Spleen (tissue), 11 donors: Measurements from ENCODE around the gene NR2F6. TPM values are rescaled to one million over a fixed set of nuclear protein-coding genes. Genes with fewer than 3 reads are reported as not detected.

Experiments
- DNase-seq: peaks from one replicate; pipeline ENCODE4 v3.0.0-alpha.2; 2020
- H3K27ac ChIP-seq, 8 donors: fragments of 200-600 bp; sonication (generic) in 7 of 8; 1 replicate in 4 of 8; 2 replicates in 4 of 8; pipeline versions ENCODE4 v1.5.0 to v1.8.0; 2016 to 2021; ENCODE audit warnings: inconsistent platforms in 4 of 8, mild to moderate bottlenecking in 4 of 8, moderate library complexity in 1 of 8
- H3K27me3 ChIP-seq, 7 donors: fragments of 200-600 bp; sonication (generic) in 6 of 7; replicated peaks in 1 of 7; 1 replicate in 4 of 7; 2 replicates in 3 of 7; pipeline versions ENCODE4 v1.5.0 to v1.8.0; 2016 to 2021; ENCODE audit warnings: inconsistent platforms in 3 of 7, mild to moderate bottlenecking in 1 of 7
- H3K36me3 ChIP-seq, 6 donors: fragments of 200-600 bp; sonication (generic) in 5 of 6; 1 replicate in 4 of 6; 2 replicates in 2 of 6; pipeline versions ENCODE4 v1.5.0 to v1.8.0; 2016 to 2021; ENCODE audit warnings: inconsistent platforms in 2 of 6
- H3K4me1 ChIP-seq, 6 donors: fragments of 200-600 bp; sonication (generic) in 5 of 6; 1 replicate in 3 of 6; 2 replicates in 3 of 6; pipeline versions ENCODE4 v1.5.0 to v1.8.0; 2016 to 2021; ENCODE audit warnings: inconsistent platforms in 3 of 6
- H3K4me3 ChIP-seq, 8 donors: fragments of 200-600 bp; sonication (generic) in 7 of 8; 1 replicate in 4 of 8; 2 replicates in 4 of 8; pipeline versions ENCODE4 v1.5.0 to v1.8.0; 2016 to 2021; ENCODE audit warnings: inconsistent platforms in 4 of 8, mild to moderate bottlenecking in 4 of 8, moderate library complexity in 2 of 8
- H3K9me3 ChIP-seq, 8 donors: fragments of 200-600 bp; sonication (generic) in 7 of 8; 1 replicate in 4 of 8; 2 replicates in 4 of 8; pipeline versions ENCODE4 v1.5.0 to v1.8.0; 2016 to 2021; ENCODE audit warnings: inconsistent platforms in 4 of 8
- CTCF ChIP-seq, 11 experiments: fragments of 200-600 bp in 7 of 11; fragments of 450-650 bp in 4 of 11; sonication (generic) in 4 of 11; IDR thresholded peaks in 8 of 11; conservative IDR thresholded peaks in 3 of 11; 1 replicate in 7 of 11; 2 replicates in 4 of 11; pipeline versions ENCODE4 v1.4.0 to v1.8.0; 2016 to 2021; ENCODE audit warnings: antibody characterized with exemption in 11 of 11, inconsistent platforms in 4 of 11, mild to moderate bottlenecking in 1 of 11
- POLR2A ChIP-seq, 3 donors: fragments of 450-650 bp; IDR thresholded peaks; one replicate each; pipeline ENCODE4 v1.5.1; 2017; ENCODE audit warnings: antibody characterized with exemption in 3 of 3, mild to moderate bottlenecking in 1 of 3
- POLR2AphosphoS5 ChIP-seq, 3 donors: sonication (generic); formaldehyde crosslinking; IDR thresholded peaks; one replicate each; pipeline ENCODE4 v1.5.1; 2017; ENCODE audit warnings: antibody characterized with exemption in 3 of 3
- WGBS, 5 donors: extraction: QIAGEN DNeasy Blood & Tissue Kit in 3 of 5; methylation state at CpG; one replicate each; pipeline versions ENCODE4 v1.1.5 to v1.1.7; 2013 to 2018; 5-methylcytosine and 5-hydroxymethylcytosine counted together
- intact Hi-C: fragments of 100-400 bp; cut with DNase I; formaldehyde crosslinking; loops from one replicate; pipeline ENCODE4 v1.15.0; 2023; ENCODE audit warnings: low total_unique reads
- polyA plus RNA-seq, 3 donors: library from polyadenylated mRNA; stranded (reverse); fragments of 200-250 nt; gene quantifications; one replicate each; pipeline ENCODE4 v1.2.1, GENCODE V29; 2013
- total RNA-seq, 7 donors: library from RNA; depleted of rRNA in 3 of 7; stranded (reverse); fragments of >200 nt in 3 of 7; fragmentation: NEBNext Ultra II Directional in 4 of 7; extraction: Animal tissue kit (Norgen Biotek cat#: 25700) in 4 of 7; gene quantifications; one replicate each; pipeline versions ENCODE4 v1.1.0 to v1.2.1, GENCODE V29; 2016 to 2021
- donor health status: healthy with polysubstance abuse.
- donor health status: DM: no; HTN: no; CAD: no; lungs with moderate emphysema.
- donor health status: DM: no; HTN: no; CAD: no.
- donor health status: Bipolar disorder and iron deficiency.
- donor health status: healthy.
- donor health status: DM: no; HTN: no; CAD: no.
- donor health status: DM: yes; HTN: yes; CAD: no.

Gene NR2F6
- total and polyA plus RNA-seq, 10 donors, result 6.6 to 15.0 (median 13.0) TPM

GRCh38 chr19:17205237-17206140 lies 40.2 kb downstream of the NR2F6 start:
- TF ChIP-seq POLR2AphosphoS5 (IDR thresholded peaks at IDR 0.05) (peak; percentile 46 to 65 (median 48)), CTCF (IDR thresholded peaks at IDR 0.05 in 8 of 11, conservative IDR thresholded peaks at IDR 0.05 in 3 of 11) (peak; percentile 28 to 73 (median 65)), POLR2A (IDR thresholded peaks at IDR 0.05) (no peak)
- Histone ChIP-seq H3K9me3 (no peaks in the 10 kb centered on the region), H3K4me1 (peaks cover 0 to 5% (median 2%) of the 10 kb centered on the region in 6 donors), H3K36me3 (peaks cover 2 to 100% (median 92%) of the 10 kb centered on the region in 6 donors), H3K27ac (no peak overlapping the region), H3K27me3 (no peaks in the 10 kb centered on the region), H3K4me3 (no peak overlapping the region)
- WGBS, 5 donors, result 63 to 92% (median 87%) methylated on average over 8 to 27 of the region's 27 CpGs
- DNase-seq, result peak; percentile 88
- intact Hi-C loops, result no loop called here

GRCh38 chr19:17202713-17203112 lies 43.0 kb downstream of the NR2F6 start:
- DNase-seq, result peak; percentile 66
- intact Hi-C loops, result no loop called here
- TF ChIP-seq CTCF (IDR thresholded peaks at IDR 0.05 in 8 of 11, conservative IDR thresholded peaks at IDR 0.05 in 3 of 11) (no peak), POLR2AphosphoS5 (IDR thresholded peaks at IDR 0.05) (peak in 1 of 3 donors; percentile 7), POLR2A (IDR thresholded peaks at IDR 0.05) (no peak)
- H3K4me3 ChIP-seq, result no peak overlapping the region
- peaks cover 2 to 100% (median 95%) of the 10 kb centered on the region in 6 donors for H3K36me3 ChIP-seq
- no peaks in the 10 kb centered on the region for H3K27me3 ChIP-seq
- H3K27ac ChIP-seq, result no peak overlapping the region
- H3K9me3 ChIP-seq, result no peaks in the 10 kb centered on the region
- H3K4me1 ChIP-seq, result no peaks in the 10 kb centered on the region
- WGBS, 5 donors, result 88 to 97% (median 94%) methylated on average over 16 to 17 of the region's 17 CpGs

DNA sequence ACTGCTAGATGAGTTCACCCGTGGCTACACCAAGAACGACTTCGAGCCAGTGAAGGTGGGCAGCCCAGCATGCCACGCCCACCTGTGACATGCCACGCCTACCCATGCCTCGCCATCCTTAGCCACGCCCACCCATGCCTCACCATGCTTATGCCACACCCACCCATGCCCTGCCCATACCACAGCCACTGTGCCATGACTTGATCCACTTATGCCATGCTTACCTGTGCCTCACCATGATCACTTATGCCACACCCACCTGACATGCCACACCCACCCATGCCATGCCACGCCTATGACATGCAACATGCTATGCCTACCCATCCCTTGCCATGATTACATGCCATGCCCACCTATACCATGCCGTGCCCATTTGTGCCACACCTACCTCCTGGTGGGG lies 43.5 kb downstream of the NR2F6 start:
- no peaks in the 10 kb centered on the region for H3K9me3 ChIP-seq
- intact Hi-C loops, result no loop called here
- no peak overlapping the region for H3K4me3 ChIP-seq
- peak; percentile 56 for DNase-seq
- no peaks in the 10 kb centered on the region for H3K27me3 ChIP-seq
- H3K36me3 ChIP-seq, result peaks cover 2 to 100% (median 98%) of the 10 kb centered on the region in 6 donors
- no peaks in the 10 kb centered on the region for H3K4me1 ChIP-seq
- no peak overlapping the region for H3K27ac ChIP-seq
- TF ChIP-seq CTCF (IDR thresholded peaks at IDR 0.05 in 8 of 11, conservative IDR thresholded peaks at IDR 0.05 in 3 of 11) (no peak), POLR2AphosphoS5 (IDR thresholded peaks at IDR 0.05) (no peak), POLR2A (IDR thresholded peaks at IDR 0.05) (no peak)
- 85 to 90% (median 87%) methylated on average over 8 to 9 of the region's 9 CpGs for WGBS, 5 donors

DNA sequence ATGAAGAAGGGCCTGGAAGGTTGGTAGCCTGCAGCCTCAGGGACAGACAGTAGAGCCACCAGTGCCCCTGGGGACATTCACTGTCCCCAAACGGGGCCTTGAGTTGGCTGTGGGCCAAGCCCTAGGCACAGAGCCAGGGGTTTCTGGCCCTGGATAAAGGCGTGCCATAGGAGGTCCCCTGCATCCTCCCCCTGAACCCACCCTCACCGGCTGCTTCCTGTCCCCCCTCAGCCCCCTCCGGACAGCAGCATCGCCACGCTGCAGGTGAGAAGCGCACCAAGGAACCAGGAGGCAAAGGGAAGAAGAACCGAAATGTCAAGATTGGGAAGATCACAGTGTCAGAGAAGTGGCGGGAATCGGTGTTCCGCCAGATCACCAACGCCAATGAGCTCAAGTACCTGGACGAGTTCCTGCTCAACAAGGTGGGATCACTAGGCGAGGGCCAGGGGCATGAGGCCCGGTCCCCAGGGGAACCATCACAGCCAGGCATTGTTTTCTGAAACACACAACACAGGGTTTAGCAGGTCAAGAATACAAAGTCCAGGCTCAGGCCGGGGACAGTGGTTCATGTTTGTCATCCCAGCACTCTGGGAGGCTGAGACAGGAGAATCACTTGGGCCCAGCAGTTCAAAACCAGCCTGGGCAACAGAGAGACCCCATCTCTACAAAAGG lies 45.2 kb downstream of the NR2F6 start:
- no peaks in the 10 kb centered on the region for H3K4me1 ChIP-seq
- no peaks in the 10 kb centered on the region for H3K27me3 ChIP-seq
- no peak overlapping the region for H3K27ac ChIP-seq
- intact Hi-C loops, result no loop called here
- WGBS, 5 donors, result 79 to 89% (median 84%) methylated on average over 15 to 16 of the region's 16 CpGs
- TF ChIP-seq CTCF (IDR thresholded peaks at IDR 0.05 in 8 of 11, conservative IDR thresholded peaks at IDR 0.05 in 3 of 11) (no peak), POLR2AphosphoS5 (IDR thresholded peaks at IDR 0.05) (peak in 2 of 3 donors; percentile 8 to 31)
- peak; percentile 40 for DNase-seq
- peaks cover 2 to 100% (median 90%) of the 10 kb centered on the region in 6 donors for H3K36me3 ChIP-seq
- no peak overlapping the region for H3K4me3 ChIP-seq
- H3K9me3 ChIP-seq, result no peaks in the 10 kb centered on the region
